HG03097 (cell line): ENCODE results near the gene NCR3LG1.

ENCODE experiments used
- ATAC-seq: cut with Tn5 transposase; IDR thresholded peaks from one replicate; pipeline ENCODE4 v1.9.1; 2021; ENCODE audit not compliant: unreplicated experiment, low FRiP score

Gene NCR3LG1, protein sequence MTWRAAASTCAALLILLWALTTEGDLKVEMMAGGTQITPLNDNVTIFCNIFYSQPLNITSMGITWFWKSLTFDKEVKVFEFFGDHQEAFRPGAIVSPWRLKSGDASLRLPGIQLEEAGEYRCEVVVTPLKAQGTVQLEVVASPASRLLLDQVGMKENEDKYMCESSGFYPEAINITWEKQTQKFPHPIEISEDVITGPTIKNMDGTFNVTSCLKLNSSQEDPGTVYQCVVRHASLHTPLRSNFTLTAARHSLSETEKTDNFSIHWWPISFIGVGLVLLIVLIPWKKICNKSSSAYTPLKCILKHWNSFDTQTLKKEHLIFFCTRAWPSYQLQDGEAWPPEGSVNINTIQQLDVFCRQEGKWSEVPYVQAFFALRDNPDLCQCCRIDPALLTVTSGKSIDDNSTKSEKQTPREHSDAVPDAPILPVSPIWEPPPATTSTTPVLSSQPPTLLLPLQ

DNA sequence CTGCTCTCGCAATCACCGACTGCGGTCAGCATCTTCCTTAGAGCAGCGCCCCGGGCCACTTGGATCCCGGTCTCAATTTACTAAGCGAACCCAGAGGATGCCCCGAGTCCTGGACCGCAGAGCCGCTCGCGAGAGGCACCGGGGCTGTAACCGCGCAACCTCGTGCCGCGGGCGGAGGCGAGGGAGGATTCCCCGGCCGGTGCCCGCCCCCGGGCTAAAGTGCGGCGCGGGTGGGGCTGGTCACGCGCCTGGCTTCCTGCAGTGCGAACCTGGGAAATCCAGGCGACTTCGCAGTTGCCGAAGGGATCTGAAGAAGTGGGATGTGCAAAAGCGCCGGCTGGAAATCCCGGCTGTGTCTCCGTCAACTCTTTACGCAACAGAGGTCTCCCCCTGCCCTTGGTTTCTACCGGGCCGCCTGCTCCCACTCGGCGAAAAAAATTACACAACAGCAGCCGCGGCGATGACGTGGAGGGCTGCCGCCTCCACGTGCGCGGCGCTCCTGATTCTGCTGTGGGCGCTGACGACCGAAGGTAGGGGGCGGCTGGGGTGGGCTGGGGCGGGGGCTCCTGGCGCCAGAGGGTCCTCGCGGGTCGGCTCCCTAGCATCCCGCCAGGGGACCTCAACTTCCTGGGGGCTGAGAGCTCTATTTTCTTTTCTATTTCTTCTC is at the start of gene NCR3LG1:
TSS of gene NCR3LG1 (plus strand) at position 291 of the 667 bp plus-strand sequence. CDS start at position 461, 170 bp downstream.
- ATAC-seq: no peak

- no peak for ATAC-seq
These were observed 38.0 kb upstream of the NCR3LG1 start for GRCh38 chr11:17313349-17314231.

- ATAC-seq: no peak
These were observed 37.4 kb upstream of the NCR3LG1 start for GRCh38 chr11:17314232-17314547.

GRCh38 chr11:17314904-17315426 is 36.6 kb upstream of the NCR3LG1 start:
- ATAC-seq: no peak

- ATAC-seq: no peak
These were observed 22.6 kb upstream of the NCR3LG1 start for GRCh38 chr11:17328871-17329494.

- no peak for ATAC-seq
These were observed 19.9 kb upstream of the NCR3LG1 start for GRCh38 chr11:17331669-17332068.

GRCh38 chr11:17333799-17334586 is 17.6 kb upstream of the NCR3LG1 start:
- no peak for ATAC-seq

- no peak for ATAC-seq
These were observed 8.3 kb upstream of the NCR3LG1 start for GRCh38 chr11:17343257-17343656.

- ATAC-seq: no peak
These were observed 7.7 kb upstream of the NCR3LG1 start for GRCh38 chr11:17343907-17344306.

- ATAC-seq: no peak
These were observed 3.9 kb upstream of the NCR3LG1 start for GRCh38 chr11:17347676-17348075.

- ATAC-seq: no peak
These were observed 987 bp upstream of the NCR3LG1 start for GRCh38 chr11:17350455-17351171.

GRCh38 chr11:17351172-17351509 is 459 bp upstream of the NCR3LG1 start:
- ATAC-seq: no peak

DNA sequence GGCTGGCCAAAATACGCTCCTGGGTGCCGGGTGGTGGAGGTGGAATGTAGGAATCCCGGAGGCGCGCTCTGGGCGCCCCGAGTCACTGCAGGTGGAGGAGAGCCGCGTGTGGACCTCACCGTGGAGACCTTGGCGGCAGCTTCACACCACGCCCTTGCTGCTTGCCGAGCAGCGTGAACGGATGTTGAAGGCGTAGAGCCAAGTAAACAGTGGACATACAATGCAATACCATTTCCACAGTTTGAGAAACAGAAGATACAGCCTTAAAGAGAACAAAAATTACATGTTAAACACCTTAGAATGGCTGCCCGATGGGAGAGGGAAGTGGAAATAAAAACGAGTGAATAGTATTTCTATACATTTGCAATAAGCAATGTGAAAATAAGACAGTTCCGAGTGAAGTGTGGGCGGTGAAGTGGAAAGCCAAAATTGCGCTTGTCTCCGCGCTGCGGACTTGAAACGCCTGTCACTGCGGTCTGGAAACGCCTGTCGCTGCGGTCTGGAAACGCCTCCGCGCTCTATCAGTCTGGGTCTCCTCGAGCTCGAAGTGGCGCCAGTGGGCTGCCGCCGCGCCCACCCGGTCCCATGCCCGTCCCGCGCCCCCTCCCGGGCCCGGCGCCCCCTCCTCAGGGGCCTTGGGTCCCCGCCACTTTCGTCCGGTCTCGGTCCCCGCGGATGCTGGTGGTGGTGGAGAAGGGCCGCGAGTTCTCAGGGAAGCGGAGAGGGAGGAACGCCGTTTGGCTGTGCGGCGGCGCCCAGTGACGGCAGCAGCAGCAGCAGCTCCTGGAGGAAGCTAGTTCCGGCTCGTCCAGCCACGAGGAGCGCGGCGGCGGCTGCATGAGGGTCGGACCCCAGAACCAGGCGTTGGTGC is 1.6 kb downstream of the NCR3LG1 start:
- ATAC-seq: no peak

DNA sequence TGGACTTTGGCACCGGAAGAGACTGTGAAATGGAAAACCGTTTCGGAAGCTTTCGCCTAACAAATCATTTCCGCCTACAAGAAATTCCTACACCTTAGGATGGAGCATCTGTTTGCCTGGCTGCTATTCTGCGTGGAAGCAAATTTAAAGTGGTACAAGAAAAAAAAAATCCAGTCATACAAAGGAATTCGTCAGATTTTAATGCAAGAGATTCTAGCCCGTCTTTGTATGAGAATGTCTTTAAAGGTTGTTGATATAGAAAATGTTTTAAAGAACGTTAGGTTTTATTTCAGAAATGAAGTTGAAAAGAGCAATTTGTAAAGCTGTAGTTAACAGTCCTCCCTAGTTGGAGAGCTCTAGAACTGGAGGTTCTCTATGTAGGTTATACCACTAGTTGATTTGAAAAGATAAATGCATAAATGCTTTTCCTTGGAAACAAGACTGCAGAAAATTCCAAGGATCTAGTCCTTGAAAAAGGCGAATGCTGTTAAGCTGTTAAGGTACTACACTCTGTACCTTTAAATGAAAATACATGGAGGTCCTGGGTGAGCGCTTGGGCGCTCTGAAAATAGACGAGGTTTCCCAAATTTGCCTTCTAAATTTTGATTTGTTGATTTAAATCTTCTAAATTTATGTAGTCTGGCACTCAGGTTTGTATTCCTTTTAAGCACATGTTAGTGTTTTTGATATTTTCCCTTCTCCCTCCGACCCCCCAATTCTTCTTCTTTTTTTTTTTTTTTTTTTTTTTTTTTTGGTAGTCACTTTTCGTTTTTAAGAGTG is 2.4 kb downstream of the NCR3LG1 start:
- ATAC-seq: no peak

DNA sequence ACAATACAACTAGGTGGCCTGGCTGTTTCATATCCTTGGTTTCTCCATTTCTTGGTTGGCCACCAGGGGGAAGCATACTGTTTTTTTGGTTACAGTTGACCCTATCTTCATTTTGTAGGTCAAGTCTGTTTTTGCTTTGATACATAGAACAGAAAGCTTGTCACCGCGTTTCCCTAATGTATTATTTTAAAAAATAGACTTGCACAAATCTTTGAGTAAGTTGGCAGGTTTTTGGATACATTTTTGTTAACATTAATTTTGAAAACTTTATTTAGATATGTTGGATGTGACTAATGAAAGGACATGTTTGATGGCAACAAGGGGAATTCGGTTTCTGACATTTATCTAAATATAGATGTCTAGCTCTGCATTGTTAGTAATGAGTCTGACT is 3.0 kb downstream of the NCR3LG1 start:
- no peak for ATAC-seq

- ATAC-seq: no peak
These were observed 14.9 kb downstream of the NCR3LG1 start for GRCh38 chr11:17366495-17366894.

- ATAC-seq: no peak
These were observed 17.0 kb downstream of the NCR3LG1 start for GRCh38 chr11:17368551-17368950.
